GM21723 (cell line): ENCODE data around the gene UBE2J2.
"Not testable (repeated sequence)": the region's sequence is repeated elsewhere in the genome, so short reads cannot be mapped to it uniquely, and the experiment has no call there.

Experiments used
- ATAC-seq: cut with Tn5 transposase; IDR thresholded peaks from one replicate; pipeline ENCODE4 v1.9.1; 2021; ENCODE audit warnings: mild to moderate bottlenecking, moderate library complexity; ENCODE audit not compliant: unreplicated experiment

Gene UBE2J2

GRCh38 chr1:1259540-1259939, 14.1 kb downstream of the UBE2J2 start:
- no peak for ATAC-seq

GRCh38 chr1:1259119-1259488, 14.6 kb downstream of the UBE2J2 start:
- no peak for ATAC-seq

- ATAC-seq = no peak
Measured at GRCh38 chr1:1256956-1257871, 16.4 kb downstream of the UBE2J2 start.

GRCh38 chr1:1255611-1256010, 18.0 kb downstream of the UBE2J2 start:
- ATAC-seq = no peak

GRCh38 chr1:1255078-1255477, 18.6 kb downstream of the UBE2J2 start:
- no peak for ATAC-seq

- no peak for ATAC-seq
Measured at GRCh38 chr1:1254667-1254998, 19.0 kb downstream of the UBE2J2 start.

GRCh38 chr1:1253972-1254666, 19.5 kb downstream of the UBE2J2 start:
- no peak for ATAC-seq

- ATAC-seq = no peak
Measured at GRCh38 chr1:1253314-1253713, 20.3 kb downstream of the UBE2J2 start.

- ATAC-seq = peak; percentile 51
Measured at GRCh38 chr1:1250786-1251284, 22.8 kb downstream of the UBE2J2 start.

GRCh38 chr1:1248009-1248913, 25.4 kb downstream of the UBE2J2 start:
- not testable (repeated sequence) for ATAC-seq

GRCh38 chr1:1247341-1247913, 26.2 kb downstream of the UBE2J2 start:
- ATAC-seq = no peak

- ATAC-seq = no peak
Measured at GRCh38 chr1:1246577-1247340, 26.9 kb downstream of the UBE2J2 start, which contains the start of gene C1QTNF12. TSS of gene C1QTNF12 (minus strand) at chr1:1246722. CDS start at chr1:1246690, 32 bp downstream.

- no peak for ATAC-seq
Measured at GRCh38 chr1:1245817-1246576, 27.7 kb downstream of the UBE2J2 start.

- no peak for ATAC-seq
Measured at GRCh38 chr1:1245178-1245816, 28.4 kb downstream of the UBE2J2 start.

- no peak for ATAC-seq
Measured at GRCh38 chr1:1244192-1244811, 29.4 kb downstream of the UBE2J2 start.

- ATAC-seq = no peak
Measured at GRCh38 chr1:1243807-1244191, 29.9 kb downstream of the UBE2J2 start.

- no peak for ATAC-seq
Measured at GRCh38 chr1:1243266-1243660, 30.4 kb downstream of the UBE2J2 start.
